ENCODE results near the gene TRPM6.
"Not testable (repeated sequence)": the region's sequence is repeated elsewhere in the genome, so short reads cannot be mapped to it uniquely, and the experiment has no call there.

The TRPM6 gene

GRCh38 chr9:74887041-74887980 is at the start of gene TRPM6:
Gene TRPM6 (minus strand): TSS chr9:74887921. CDS start chr9:74887856, 65 bp downstream.
- DNase-seq = peak; percentile 21

- DNase-seq = no peak
Measured at GRCh38 chr9:74935008-74935407, 47.3 kb upstream of the TRPM6 start.

DNA sequence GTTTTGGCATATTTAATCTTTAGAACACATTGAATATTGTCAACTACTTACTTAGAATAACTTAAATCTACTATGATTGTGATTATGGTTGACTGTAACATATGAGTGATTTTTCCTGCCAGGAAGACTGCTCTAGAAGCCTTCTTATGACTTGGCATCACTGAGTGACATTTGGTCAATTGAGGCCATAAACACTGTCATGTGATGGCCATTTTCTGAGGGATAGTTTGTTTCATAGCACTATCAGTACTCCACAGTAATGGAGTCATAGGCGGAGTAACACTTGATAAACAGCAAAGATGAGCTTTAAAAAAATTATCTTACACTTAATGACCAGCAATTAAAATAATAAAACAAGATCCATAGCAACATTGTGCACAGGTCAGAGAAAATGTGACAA is 34.0 kb upstream of the TRPM6 start:
- no peak for DNase-seq

- no peak for DNase-seq
Measured at GRCh38 chr9:74920944-74921626, 33.4 kb upstream of the TRPM6 start.

DNA sequence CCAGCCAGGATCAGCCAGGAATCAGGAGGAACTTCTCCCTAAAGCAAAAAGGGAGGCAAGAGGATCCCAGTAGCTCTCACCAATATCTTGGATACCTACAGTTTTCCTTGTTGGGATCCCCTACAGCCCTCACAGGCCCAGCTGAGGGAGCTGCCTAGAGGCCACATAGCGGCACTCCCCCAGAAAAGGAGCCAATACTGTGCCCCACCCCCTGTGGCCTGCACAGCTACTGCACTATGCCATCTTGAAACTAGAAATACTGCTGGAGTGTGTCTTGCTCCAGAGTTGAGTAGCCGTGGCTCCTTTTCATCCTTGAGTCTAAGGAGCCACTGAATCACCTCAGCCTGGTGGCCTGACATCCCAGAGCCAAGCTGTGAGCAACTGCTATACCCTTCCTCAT is 22.3 kb upstream of the TRPM6 start:
- DNase-seq = no peak

DNA sequence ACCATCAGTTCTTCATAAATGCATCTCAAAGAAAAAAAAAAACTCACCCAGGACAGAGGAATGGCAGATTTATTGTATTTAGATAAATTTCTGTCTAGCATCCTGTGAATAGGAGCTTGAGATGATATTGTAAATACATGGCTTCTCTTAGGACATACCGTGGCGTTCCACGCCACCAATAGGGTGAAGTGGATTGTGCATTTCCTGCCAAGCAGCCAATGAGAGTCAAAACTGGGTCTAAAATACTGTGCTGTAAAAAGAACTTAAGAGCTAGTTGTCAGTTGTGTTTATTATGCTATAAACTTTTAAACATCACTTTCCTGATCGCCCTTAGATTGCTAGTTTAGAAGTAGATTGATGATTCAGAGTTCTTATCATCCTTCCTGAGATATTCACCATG is 20.9 kb upstream of the TRPM6 start:
- no peak for DNase-seq

DNA sequence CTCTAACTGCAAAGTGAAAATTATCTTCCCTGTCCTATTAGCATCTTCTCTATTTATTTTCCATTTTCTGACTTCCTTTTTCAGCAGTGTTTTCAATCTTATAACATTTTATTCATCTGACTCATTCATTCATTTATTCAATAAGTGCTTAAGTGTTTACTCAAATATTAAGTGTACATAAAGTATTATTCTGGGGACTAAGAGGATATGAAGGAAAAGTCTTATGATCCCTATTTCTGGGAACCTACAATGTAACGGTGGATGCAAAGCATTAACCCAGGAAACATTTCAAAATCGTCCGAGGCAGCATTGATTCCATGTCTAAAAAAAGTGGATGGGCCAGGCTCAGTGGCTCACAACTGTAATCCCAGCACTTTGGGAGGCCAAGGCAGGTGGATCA is 19.4 kb upstream of the TRPM6 start:
- no peak for DNase-seq

- DNase-seq = no peak
Measured at GRCh38 chr9:74901001-74901400, 13.3 kb upstream of the TRPM6 start.

GRCh38 chr9:74888449-74888848 is 728 bp upstream of the TRPM6 start:
- not testable (repeated sequence) for DNase-seq

- no peak for DNase-seq
Measured at GRCh38 chr9:74887981-74888370, 255 bp upstream of the TRPM6 start.

GRCh38 chr9:74876382-74876949 is 11.3 kb downstream of the TRPM6 start:
- no peak for DNase-seq

DNA sequence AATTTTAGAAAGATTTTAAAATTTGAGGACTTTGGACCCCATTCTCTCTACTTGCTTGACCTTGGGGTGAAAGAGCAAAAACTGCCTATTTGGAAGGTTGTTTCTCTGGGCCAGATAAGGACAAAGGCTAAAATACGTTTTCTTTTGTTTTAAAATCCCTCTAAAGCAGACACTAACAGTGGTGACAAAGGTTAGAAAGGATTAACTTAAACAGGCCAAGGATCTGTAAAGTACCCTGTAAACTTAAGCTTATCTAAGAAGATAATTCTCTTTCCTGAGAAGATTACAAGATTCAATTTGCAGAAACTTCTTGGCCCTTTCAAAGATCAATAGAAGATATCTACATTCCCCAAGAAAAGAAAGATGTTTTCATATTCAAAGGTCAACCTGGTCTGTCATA is 12.1 kb downstream of the TRPM6 start:
- no peak for DNase-seq

- DNase-seq = no peak
Measured at GRCh38 chr9:74874220-74874619, 13.5 kb downstream of the TRPM6 start.

DNA sequence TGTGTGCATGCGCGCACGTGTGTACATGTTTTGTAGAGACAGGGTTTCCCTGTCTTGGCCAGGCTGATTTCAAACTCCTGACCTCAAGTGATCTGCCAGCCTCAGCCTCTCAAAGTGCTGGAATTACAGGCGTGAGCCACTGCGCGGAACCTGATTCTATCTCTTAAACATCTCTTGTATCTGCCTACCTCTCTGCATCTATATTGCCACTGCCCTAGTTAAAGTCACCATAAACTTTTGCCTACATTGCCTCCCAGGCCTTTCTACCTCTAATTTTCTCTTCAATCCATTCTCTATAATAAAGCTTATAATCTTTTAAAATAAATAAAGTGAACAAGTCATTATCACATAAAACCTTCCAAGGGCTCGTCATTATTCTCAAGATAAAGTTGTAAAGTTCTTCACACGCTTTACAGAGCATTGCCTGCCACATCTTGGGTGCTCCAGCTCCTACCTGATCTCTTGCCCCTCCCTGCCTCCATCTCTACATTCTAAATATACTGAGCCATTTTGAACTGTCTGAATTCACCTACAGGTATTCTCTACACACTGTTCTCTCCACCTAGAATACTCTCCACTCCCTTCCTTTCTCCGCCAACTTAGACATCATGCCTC is 15.0 kb downstream of the TRPM6 start:
- no peak for DNase-seq

DNA sequence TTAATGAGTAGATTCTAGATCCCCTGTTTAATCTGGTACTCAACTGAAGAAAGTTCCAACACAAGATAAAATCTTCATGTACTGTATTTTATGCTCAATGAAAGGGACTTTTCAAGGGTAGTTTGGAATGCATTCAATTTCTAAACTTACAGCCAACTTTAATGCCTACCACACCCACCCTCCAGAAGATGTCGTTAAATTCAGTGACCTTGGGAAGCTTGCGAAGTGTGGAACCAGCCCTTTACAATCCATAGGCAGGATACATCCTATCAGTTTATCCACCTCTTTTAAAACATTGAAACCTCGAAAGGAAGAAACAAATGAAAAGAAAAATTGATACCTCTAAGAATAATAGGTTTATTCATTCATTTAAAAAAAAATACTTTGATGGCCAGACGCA is 20.2 kb downstream of the TRPM6 start:
- no peak for DNase-seq

GRCh38 chr9:74865177-74865576 is 22.5 kb downstream of the TRPM6 start:
- no peak for DNase-seq

GRCh38 chr9:74861773-74862474 is 25.8 kb downstream of the TRPM6 start:
- no peak for DNase-seq

DNA sequence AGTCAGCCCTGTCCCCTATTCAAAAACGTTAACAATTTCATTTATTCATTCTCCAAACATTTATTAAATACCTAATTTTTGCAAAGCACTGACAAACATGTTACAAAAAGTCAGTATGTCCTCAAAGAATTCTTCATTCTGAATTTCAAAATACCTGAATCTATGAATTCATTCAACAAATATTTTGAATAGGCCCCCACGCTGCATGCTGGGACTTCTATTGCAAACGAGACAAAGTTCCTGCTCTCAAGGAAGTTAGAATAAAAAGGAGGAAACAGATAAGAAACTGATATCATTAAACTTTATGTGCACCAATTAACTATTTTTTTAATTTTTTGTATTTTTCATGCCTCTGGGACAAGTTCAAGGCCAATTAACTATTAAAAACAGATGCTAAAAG is 26.6 kb downstream of the TRPM6 start:
- DNase-seq = no peak

GRCh38 chr9:74860247-74860646 is 27.5 kb downstream of the TRPM6 start:
- DNase-seq = not testable (repeated sequence)

GRCh38 chr9:74859786-74860185 is 27.9 kb downstream of the TRPM6 start:
- no peak for DNase-seq

GRCh38 chr9:74858751-74859414 is 28.8 kb downstream of the TRPM6 start:
- DNase-seq = no peak

- no peak for DNase-seq
Measured at GRCh38 chr9:74856989-74857388, 30.7 kb downstream of the TRPM6 start.

All from CD4-positive, alpha-beta T cell treated with Interleukin-17A for 1 hour (primary cell).